ENCODE measurements around the gene BRSK1. TPM values are rescaled to one million over a fixed set of nuclear protein-coding genes. Genes with fewer than 3 reads are reported as not detected.

The BRSK1 gene
- polyA plus RNA-seq, 2 of the 4 experiments (the other 2 are of a cell fraction): 5.4 to 6.6 TPM

GRCh38 chr19:55354698-55355212 lies 71.0 kb downstream of the BRSK1 start, which contains the start of gene COX6B2:
TSS of gene COX6B2 (minus strand) at chr19:55354719. CDS start at chr19:55354521, 198 bp downstream.
- POLR2A ChIA-PET: interaction anchor here (1.3 kb wide), 1 partner anchor 15 kb away, joined by 3 read pairs; the partner anchor contains the start of gene KMT5C
- H3K9me3 ChIP-seq: no peaks in the 10 kb centered on the region
- no peak for TF ChIP-seq HEYL (CRISPR knock-in tag; IDR thresholded peaks at IDR 0.05)
- TF ChIP-seq SREBF2 (IDR thresholded peaks at IDR 0.05): no peak
- no peak for TF ChIP-seq ZC3H11A (IDR thresholded peaks at IDR 0.05)
- no peak for TF ChIP-seq HOXA7 (CRISPR knock-in tag; IDR thresholded peaks at IDR 0.05)
- TF ChIP-seq RFX5 (IDR thresholded peaks at IDR 0.05): no peak
- TF ChIP-seq ZFP36 (IDR thresholded peaks at IDR 0.05; ENCODE audit: borderline replicate concordance, partially characterized antibody): no peak
- no peak for TF ChIP-seq HDAC2 (IDR thresholded peaks at IDR 0.05)
- no peak for TF ChIP-seq RNF2 (IDR thresholded peaks at IDR 0.05; ENCODE audit: borderline replicate concordance, low read depth)
- TF ChIP-seq ELK1 (IDR thresholded peaks at IDR 0.05; ENCODE audit: low read depth, low read length): no peak
- H3K4me3 ChIP-seq: peak within 1 kb of the TSS; percentile 50
- 21% methylated on average over 16 of the region's 43 CpGs for WGBS (ENCODE audit: missing lambda C conversion rate)
- CTCF ChIA-PET: interaction anchor here (1.1 to 14.8 kb wide), 5 partner anchors 16 to 151 kb away, joined by 3 to 105 read pairs (median 5); partner anchors contain the start of gene KMT5C
- no peak; a peak in 1 of 6 replicates for ATAC-seq
- no peak for DNase-seq (ENCODE audit: low read depth in 1 of 2, low spot score in 1 of 2)
- peaks cover 12% of the 10 kb centered on the region for H3K4me1 ChIP-seq
- FAIRE-seq: no peak
- peak within 1 kb of the TSS; percentile 82 for H3K4me2 ChIP-seq
- peak within 1 kb of the TSS; percentile 62 to 84 for H3K27ac ChIP-seq

- no peak for FAIRE-seq
- POLR2A ChIA-PET: interaction anchor here (1.3 kb wide), 1 partner anchor 16 kb away, joined by 3 read pairs; the partner anchor contains the start of gene KMT5C
- DNase-seq (ENCODE audit: low read depth in 1 of 2, low spot score in 1 of 2): no peak
- no peak overlapping the region for H3K4me3 ChIP-seq
- CTCF ChIA-PET: interaction anchor here (0.9 to 14.8 kb wide), 9 partner anchors 11 to 209 kb away, joined by 3 to 105 read pairs (median 4); partner anchors contain the start of gene KMT5C
- H3K4me1 ChIP-seq: peaks cover 12% of the 10 kb centered on the region
- WGBS (ENCODE audit: missing lambda C conversion rate): 44% methylated on average over 11 of the region's 13 CpGs
- H3K27ac ChIP-seq: peak overlapping the region in 1 of 2 experiments; percentile 84; a peak in 3 of 6 replicates
- no peaks in the 10 kb centered on the region for H3K9me3 ChIP-seq
- TF ChIP-seq HEYL (CRISPR knock-in tag; IDR thresholded peaks at IDR 0.05) (no peak), JUNB (IDR thresholded peaks at IDR 0.05) (no peak), HMGXB4 (CRISPR knock-in tag; IDR thresholded peaks at IDR 0.05; ENCODE audit: borderline replicate concordance) (no peak), CTCF (IDR thresholded peaks at IDR 0.05) (no peak), RFX5 (IDR thresholded peaks at IDR 0.05) (no peak), HOXB5 (CRISPR knock-in tag; IDR thresholded peaks at IDR 0.05) (no peak), EHMT2 (IDR thresholded peaks at IDR 0.05; ENCODE audit: low read depth) (no peak), CHD2 (IDR thresholded peaks at IDR 0.05; ENCODE audit: low read length, partially characterized antibody) (no peak), BCL3 (IDR thresholded peaks at IDR 0.05) (no peak), KDM1A (IDR thresholded peaks at IDR 0.05; ENCODE audit: low read depth) (no peak), TP53 (CRISPR knock-in tag; IDR thresholded peaks at IDR 0.05) (no peak)
- ATAC-seq: no peak
- H3K4me2 ChIP-seq: peak overlapping the region; percentile 82; the same call in 1 of the 3 replicates
Observed at GRCh38 chr19:55355213-55355821, 71.5 kb downstream of the BRSK1 start.

All from A549 (cell line).